Cardiac fibroblast (primary cell): ENCODE measurements around the gene ABHD1.

Source experiments
- DNase-seq, 2 donors: peaks; one replicate each; pipeline versions ENCODE4 v3.0.0 to v3.0.0-alpha.2; 2010; ENCODE audit warnings: low read depth in 2 of 2
- H3K4me3 ChIP-seq, 2 donors: replicated peaks in 1 of 2; 1 replicate in 1 of 2; 2 replicates in 1 of 2; pipeline ENCODE4 v1.5.1; 2011; ENCODE audit warnings: low read depth in 2 of 2, low read length in 2 of 2, mild to moderate bottlenecking in 2 of 2, moderate library complexity in 1 of 2
- TF ChIP-seq, protein P1 (sequence below): IDR thresholded peaks from one replicate; pipeline ENCODE4 v1.5.1; 2011; ENCODE audit warnings: low read depth, mild to moderate bottlenecking, low read length, inconsistent platforms

Gene ABHD1

DNA sequence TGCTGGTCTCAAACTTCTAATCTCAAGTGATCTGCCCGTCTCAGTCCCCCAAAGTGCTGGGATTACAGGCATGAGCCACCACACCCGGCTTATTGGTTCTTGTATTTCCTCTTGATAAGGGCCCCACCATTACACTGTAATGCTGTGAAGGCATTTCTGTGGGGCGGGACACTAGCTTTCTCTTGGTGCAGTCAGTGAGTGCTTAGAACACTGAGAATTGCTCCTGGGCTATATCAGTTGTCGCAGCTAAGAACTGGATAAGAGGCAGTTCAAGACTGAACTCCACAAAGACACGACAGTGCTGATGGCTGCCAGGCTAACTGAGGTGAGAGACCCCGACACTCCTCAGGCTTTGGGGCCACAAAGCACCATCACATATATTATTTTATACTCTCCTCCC, 35.0 kb upstream of the ABHD1 start:
- no peak overlapping the region for H3K4me3 ChIP-seq
- TF ChIP-seq, protein P1, sequence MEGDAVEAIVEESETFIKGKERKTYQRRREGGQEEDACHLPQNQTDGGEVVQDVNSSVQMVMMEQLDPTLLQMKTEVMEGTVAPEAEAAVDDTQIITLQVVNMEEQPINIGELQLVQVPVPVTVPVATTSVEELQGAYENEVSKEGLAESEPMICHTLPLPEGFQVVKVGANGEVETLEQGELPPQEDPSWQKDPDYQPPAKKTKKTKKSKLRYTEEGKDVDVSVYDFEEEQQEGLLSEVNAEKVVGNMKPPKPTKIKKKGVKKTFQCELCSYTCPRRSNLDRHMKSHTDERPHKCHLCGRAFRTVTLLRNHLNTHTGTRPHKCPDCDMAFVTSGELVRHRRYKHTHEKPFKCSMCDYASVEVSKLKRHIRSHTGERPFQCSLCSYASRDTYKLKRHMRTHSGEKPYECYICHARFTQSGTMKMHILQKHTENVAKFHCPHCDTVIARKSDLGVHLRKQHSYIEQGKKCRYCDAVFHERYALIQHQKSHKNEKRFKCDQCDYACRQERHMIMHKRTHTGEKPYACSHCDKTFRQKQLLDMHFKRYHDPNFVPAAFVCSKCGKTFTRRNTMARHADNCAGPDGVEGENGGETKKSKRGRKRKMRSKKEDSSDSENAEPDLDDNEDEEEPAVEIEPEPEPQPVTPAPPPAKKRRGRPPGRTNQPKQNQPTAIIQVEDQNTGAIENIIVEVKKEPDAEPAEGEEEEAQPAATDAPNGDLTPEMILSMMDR, result no peak
- DNase-seq, result no peak

DNA sequence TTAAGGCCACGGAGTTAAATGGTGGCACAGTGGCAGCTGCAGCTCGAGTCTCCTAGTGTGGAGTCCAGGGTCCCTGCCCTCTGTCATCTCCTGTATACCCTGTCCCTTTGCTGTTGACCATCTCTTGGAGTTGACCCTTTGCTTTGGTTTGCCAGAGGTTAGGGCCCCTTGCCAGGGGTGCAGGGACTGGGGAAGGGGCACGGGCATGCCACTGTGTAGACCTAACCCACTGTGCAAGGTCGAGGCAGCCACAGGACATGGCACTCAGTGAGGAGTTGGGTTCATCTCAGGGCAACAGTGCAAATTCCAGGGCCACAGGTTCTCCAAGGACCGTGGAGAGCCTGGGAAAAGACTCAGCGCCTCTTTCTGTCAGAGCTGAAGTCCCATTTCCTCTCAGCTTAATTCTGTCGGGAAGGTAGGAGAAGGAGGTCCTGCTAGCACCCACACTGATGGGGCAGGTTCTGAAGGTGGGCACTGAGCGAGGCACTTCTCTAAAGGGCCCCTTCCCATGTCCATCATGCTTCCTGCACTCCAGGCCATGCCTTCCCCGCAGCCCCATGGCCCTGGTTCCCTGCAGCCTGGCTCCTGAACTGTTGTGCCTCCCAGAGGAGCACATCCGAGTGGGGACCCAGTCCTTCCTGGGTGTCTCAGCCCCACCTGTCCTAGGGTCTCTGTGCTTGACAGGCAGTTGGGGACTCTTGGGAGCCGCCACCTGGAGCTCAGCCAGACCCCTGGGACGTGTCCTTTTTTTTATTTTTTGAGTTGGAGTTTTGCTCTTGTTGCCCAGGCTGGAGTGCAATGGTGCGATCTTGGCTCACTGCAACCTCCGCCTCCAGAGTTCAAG, 34.3 kb upstream of the ABHD1 start:
- TF ChIP-seq, protein P1, result no peak
- H3K4me3 ChIP-seq, result no peak overlapping the region
- no peak for DNase-seq

DNA sequence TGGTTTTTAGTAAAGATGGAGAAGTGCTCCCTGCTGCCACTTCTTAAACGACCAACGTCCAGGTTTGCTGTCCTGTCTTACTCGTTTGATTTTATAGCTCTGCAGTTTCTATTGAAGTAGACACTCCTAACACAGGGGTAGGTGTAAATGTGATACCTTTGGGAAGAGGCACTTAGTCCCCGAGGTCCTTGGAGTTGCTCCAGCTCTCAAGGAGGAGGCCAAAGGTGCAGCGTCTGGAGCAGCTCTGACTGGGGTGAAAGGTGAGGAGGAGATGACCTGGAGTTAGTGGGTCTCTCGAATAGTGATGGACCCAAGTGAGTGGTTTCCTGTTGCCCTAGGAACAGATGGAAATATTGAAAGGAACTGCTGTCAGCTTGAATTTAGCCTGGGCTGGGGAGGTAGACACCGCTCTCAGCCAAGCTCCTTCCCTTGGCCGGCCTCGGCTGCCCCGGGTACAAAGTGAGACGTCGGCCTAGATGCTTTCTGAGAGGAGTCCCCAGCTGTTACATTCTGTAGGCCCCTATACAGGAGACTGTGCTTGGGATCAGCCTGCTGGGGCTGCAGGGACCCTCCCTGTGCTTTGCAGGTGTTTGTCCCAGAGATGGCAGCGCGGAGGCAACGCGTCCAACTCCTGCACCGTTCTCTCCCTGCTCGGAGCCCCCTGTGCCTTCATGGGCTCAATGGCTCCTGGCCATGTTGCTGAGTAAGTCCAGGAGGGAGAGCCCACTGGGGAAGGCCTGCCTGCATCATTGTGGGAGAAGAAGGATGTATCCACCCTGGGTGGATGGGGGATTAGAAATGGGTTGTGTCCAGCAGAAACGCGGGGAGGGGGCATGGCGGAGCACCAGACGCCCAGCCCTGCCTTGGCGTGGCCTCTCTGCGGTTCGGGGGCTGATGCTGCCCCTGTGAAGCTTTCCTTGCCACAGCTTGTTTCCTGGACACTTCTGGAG, 31.6 kb upstream of the ABHD1 start:
- no peak overlapping the region for H3K4me3 ChIP-seq
- DNase-seq, result no peak
- TF ChIP-seq, protein P1, result no peak

DNA sequence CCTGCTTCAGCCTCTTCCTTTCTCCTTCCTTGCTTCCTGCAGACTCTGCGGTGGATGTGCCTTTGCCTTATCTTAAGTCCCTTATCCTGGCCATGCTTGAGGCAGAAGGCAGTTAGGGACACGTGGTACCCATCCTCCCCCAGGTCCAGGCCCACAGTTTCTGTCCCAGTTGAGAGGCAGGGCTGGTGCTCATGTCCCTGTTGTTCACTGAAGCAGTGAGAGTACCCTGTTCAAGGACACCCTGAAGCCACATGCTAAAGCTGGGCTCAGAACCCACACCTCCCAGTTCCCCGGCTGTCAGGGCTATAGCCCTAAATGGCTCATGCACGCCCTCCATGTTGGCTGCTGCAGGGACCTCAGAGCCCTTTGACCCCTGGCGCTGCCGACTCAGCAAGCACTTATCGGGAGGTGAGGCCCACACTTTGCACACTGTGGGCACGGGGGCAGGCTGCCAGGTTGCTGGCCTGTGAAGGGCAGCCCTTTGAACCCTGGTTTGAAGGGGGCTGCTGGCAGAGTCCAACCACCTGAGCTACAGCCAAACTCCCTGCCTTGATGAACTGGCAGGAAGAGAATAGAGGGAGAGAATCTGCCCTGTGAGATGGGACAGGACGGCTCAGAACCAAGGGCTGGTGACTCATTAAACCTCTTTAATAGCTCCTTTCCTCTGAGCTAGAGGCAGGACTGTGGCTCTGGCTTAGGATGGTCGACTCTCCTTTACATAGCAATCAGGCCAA, 30.8 kb upstream of the ABHD1 start:
- H3K4me3 ChIP-seq, result no peak overlapping the region
- TF ChIP-seq, protein P1, result no peak
- no peak for DNase-seq

DNA sequence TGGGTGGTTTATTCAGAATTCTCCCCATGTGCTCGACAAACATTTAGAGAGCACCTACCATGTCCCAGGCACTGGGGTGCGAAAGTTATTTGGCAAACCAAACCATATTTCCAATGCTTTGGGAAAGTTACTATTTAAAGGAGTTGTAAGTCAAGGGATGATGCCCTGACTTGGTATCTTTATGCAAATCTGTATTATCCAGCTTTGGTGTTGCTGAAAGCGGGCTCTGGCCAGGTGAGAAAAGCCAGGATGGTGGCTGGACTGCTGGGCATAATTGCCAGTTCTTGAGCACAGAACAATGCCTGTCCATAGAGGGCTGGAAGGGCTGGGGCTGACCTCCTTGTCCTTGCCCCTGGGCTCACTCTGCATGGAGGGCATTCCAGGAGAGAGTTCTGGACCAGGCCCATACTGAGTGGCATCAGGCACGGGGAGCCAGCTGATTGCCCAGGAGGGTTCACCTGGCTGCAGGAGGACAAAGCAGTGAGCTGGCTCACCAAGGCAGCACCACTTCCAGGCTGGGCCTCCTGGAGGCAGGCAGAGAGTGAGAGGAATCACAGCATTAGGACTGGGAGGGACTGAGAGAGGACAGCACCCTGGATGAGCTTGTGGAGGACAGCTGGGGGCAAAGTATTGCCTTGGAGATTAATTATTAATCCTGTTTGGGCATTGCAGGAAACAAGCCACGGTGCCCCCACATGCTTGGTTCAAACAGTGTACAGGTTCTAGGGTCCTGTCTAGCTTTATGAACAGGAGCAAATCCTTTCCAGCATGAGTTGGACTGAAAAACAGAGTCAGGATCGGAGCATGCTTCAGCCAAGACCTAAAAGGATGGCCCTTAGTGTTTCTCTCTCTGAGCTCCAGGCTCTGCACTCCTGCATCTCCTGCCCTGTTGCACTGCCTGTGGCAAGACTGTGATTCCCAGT, 29.9 kb upstream of the ABHD1 start:
- DNase-seq, result no peak
- H3K4me3 ChIP-seq, result no peak overlapping the region
- TF ChIP-seq, protein P1, result no peak
